Measurements from ENCODE around the gene ST3GAL2. TPM values are rescaled to one million over a fixed set of nuclear protein-coding genes. Genes with fewer than 3 reads are reported as not detected.

ST3GAL2 gene
- total and polyA plus RNA-seq, 8 donors, result 3.5 to 16.2 (median 4.6) TPM

GRCh38 chr16:70460737-70461261 is 21.9 kb upstream of the ST3GAL2 start:
- intact Hi-C loops (cut with DNase I), result no loop called here
- H3K27me3 ChIP-seq, result no peaks in the 10 kb centered on the region
- no peaks in the 10 kb centered on the region for H3K9me3 ChIP-seq
- DNase-seq (no peak), ATAC-seq (peak in 1 of 4 donors; percentile 52), FAIRE-seq (no peak)
- peaks cover 0 to 9% (median 0%) of the 10 kb centered on the region in 3 donors for H3K36me3 ChIP-seq
- H3K4me3 ChIP-seq, result no peak overlapping the region
- no peak for TF ChIP-seq CTCF (IDR thresholded peaks at IDR 0.05)
- 83 to 88% methylated on average over 8 of the region's 8 CpGs for WGBS, 2 donors
- H3K4me1 ChIP-seq, result peaks cover 0 to 3% (median 0%) of the 10 kb centered on the region in 3 donors
- no peak overlapping the region for H3K27ac ChIP-seq

- DNase-seq, result no peak
- 67 to 68% methylated on average over 5 of the region's 5 CpGs for WGBS, 2 donors
- intact Hi-C loops (cut with DNase I), result no loop called here
- FAIRE-seq, result no peak
- H3K4me3 ChIP-seq, result no peak overlapping the region
- TF ChIP-seq CTCF (IDR thresholded peaks at IDR 0.05), result no peak
- no peaks in the 10 kb centered on the region for H3K36me3 ChIP-seq
- ATAC-seq, result no peak
- H3K9me3 ChIP-seq, result no peaks in the 10 kb centered on the region
- no peak overlapping the region for H3K27ac ChIP-seq
- H3K4me1 ChIP-seq, result peaks cover 4 to 5% (median 4%) of the 10 kb centered on the region in 3 donors
- H3K27me3 ChIP-seq, result no peaks in the 10 kb centered on the region
Observed at GRCh38 chr16:70457446-70458166, 18.7 kb upstream of the ST3GAL2 start.

GRCh38 chr16:70455910-70456309 is 17.0 kb upstream of the ST3GAL2 start:
- H3K9me3 ChIP-seq, result no peaks in the 10 kb centered on the region
- FAIRE-seq, result no peak
- intact Hi-C loops (cut with DNase I), result no loop called here
- peaks cover 4 to 5% (median 4%) of the 10 kb centered on the region in 3 donors for H3K4me1 ChIP-seq
- no peak for DNase-seq
- ATAC-seq, result no peak
- no peaks in the 10 kb centered on the region for H3K27me3 ChIP-seq
- H3K27ac ChIP-seq, result no peak overlapping the region
- 91 to 94% methylated on average over 7 of the region's 7 CpGs for WGBS, 2 donors
- H3K4me3 ChIP-seq, result no peak overlapping the region
- no peaks in the 10 kb centered on the region for H3K36me3 ChIP-seq
- TF ChIP-seq CTCF (IDR thresholded peaks at IDR 0.05), result no peak

GRCh38 chr16:70454222-70455034 is 15.5 kb upstream of the ST3GAL2 start, which contains the start of gene FCSK:
TSS of gene FCSK (plus strand) at chr16:70454595. CDS start at chr16:70463191, 8,596 bp downstream.
- Histone ChIP-seq H3K27me3 (no peaks in the 10 kb centered on the region), H3K27ac (peak within 1 kb of the TSS; percentile 92 to 98 (median 94)), H3K4me1 (peaks cover 4 to 5% (median 4%) of the 10 kb centered on the region in 3 donors), H3K4me3 (peak within 1 kb of the TSS; percentile 89 to 97 (median 92)), H3K9me3 (no peaks in the 10 kb centered on the region), H3K36me3 (no peaks in the 10 kb centered on the region)
- 0 to 1% methylated on average over 48 to 67 of the region's 67 CpGs for WGBS, 2 donors
- ATAC-seq (peak; percentile 92 to 96 (median 94)), DNase-seq (peak; percentile 68 to 87 (median 71)), FAIRE-seq (no peak)
- intact Hi-C loops (cut with DNase I), result no loop called here
- no peak for TF ChIP-seq CTCF (IDR thresholded peaks at IDR 0.05)
